Common myeloid progenitor, CD34-positive (primary cell): Measurements from ENCODE around the gene MRPL4.

Experiments
- CTCF ChIA-PET: fragments of 350-600 bp; sonication (Branson Sonifier 250); formaldehyde crosslinking; loops from one replicate; lab custom pipeline; 2021; ENCODE audit warnings: antibody characterized with exemption; lab: Charles Lee
- POLR2A ChIA-PET: fragments of 350-600 bp; sonication (Branson Sonifier 250); formaldehyde crosslinking; loops from one replicate; lab custom pipeline; 2021; ENCODE audit warnings: antibody characterized with exemption; lab: Charles Lee
- DNase-seq, 3 donors: peaks; one replicate each; pipeline versions ENCODE4 v3.0.0 to v3.0.0-alpha.2; 2013
- H3K27ac ChIP-seq, 2 experiments: 1 replicate in 1 of 2; 2 replicates in 1 of 2; pipeline ENCODE4 v1.7.0; 2013; ENCODE audit warnings: inconsistent platforms in 2 of 2, low read length in 2 of 2, mild to moderate bottlenecking in 2 of 2, low read depth in 1 of 2, moderate library complexity in 1 of 2; ENCODE audit not compliant: severe bottlenecking in 2 of 2, insufficient read depth in 1 of 2, poor library complexity in 1 of 2
- H3K27me3 ChIP-seq, 5 experiments: replicated peaks in 2 of 5; 1 replicate in 3 of 5; 2 replicates in 2 of 5; pipeline versions ENCODE4 v1.6.1 to v1.7.0; 2013; ENCODE audit warnings: low read length in 4 of 5, mild to moderate bottlenecking in 2 of 5, moderate library complexity in 2 of 5, inconsistent platforms in 1 of 5; ENCODE audit not compliant: insufficient read depth in 5 of 5, control insufficient read depth in 4 of 5
- H3K36me3 ChIP-seq, 4 experiments: 1 replicate in 2 of 4; 2 replicates in 2 of 4; pipeline versions ENCODE4 v1.6.1 to v1.7.0; 2013; ENCODE audit warnings: low read length in 3 of 4, control low read depth in 1 of 4, mild to moderate bottlenecking in 1 of 4; ENCODE audit not compliant: control insufficient read depth in 4 of 4, insufficient read depth in 4 of 4
- H3K4me1 ChIP-seq, 4 experiments: 1 replicate in 3 of 4; 2 replicates in 1 of 4; pipeline versions ENCODE4 v1.6.1 to v1.7.1; 2013; ENCODE audit warnings: low read length in 3 of 4, mild to moderate bottlenecking in 3 of 4, control low read depth in 1 of 4, inconsistent platforms in 1 of 4, moderate library complexity in 1 of 4; ENCODE audit not compliant: control insufficient read depth in 4 of 4, insufficient read depth in 4 of 4; ENCODE audit errors: control extremely low read depth in 1 of 4
- H3K4me3 ChIP-seq, 7 experiments: 1 replicate in 4 of 7; 2 replicates in 3 of 7; pipeline versions ENCODE4 v1.5.1 to v1.7.0; 2013; ENCODE audit warnings: mild to moderate bottlenecking in 7 of 7, low read length in 6 of 7, moderate library complexity in 6 of 7, inconsistent platforms in 2 of 7, low read depth in 2 of 7, control low read depth in 1 of 7; ENCODE audit not compliant: insufficient read depth in 4 of 7, control insufficient read depth in 1 of 7; ENCODE audit errors: extremely low read depth in 1 of 7
- H3K9me3 ChIP-seq, 5 experiments: 1 replicate in 4 of 5; 2 replicates in 1 of 5; pipeline versions ENCODE4 v1.6.1 to v1.7.1; 2013; ENCODE audit warnings: low read length in 4 of 5, mild to moderate bottlenecking in 2 of 5, inconsistent platforms in 1 of 5, low read depth in 1 of 5, moderate library complexity in 1 of 5; ENCODE audit not compliant: control insufficient read depth in 4 of 5, insufficient read depth in 2 of 5; ENCODE audit errors: control extremely low read depth in 1 of 5
- WGBS: methylation state at CpG from one replicate; pipeline ENCODE4 v1.1.5; 2013; ENCODE audit not compliant: insufficient coverage; 5-methylcytosine and 5-hydroxymethylcytosine counted together

Gene MRPL4

DNA sequence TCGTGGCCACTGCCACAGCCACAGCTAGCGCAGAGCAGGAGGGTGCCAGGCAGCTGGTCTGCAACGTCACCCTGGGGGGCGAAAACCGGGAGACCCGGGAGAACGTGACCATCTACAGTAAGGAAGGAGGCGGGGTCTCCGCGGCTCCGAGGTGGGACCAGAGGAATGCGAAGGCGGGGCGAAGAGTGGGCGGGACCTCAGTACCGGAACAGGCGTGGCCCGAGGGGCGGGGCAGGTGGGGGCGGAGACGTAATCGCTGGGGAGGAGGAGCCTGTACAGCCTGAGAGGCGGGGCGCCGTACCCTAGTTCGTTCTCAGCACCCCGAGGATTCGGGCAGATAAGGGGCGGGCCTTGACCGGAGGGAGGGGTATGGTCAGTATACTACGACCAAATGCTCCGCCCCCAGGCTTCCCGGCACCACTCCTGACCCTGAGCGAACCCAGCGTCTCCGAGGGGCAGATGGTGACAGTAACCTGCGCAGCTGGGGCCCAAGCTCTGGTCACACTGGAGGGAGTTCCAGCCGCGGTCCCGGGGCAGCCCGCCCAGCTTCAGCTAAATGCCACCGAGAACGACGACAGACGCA is 40.3 kb downstream of the MRPL4 start:
- no peaks in the 10 kb centered on the region for H3K36me3 ChIP-seq
- 2% methylated on average over 45 of the region's 45 CpGs for WGBS
- peak overlapping the region in 1 of 2 experiments; percentile 54 for H3K27ac ChIP-seq
- peak; percentile 72 to 75 (median 75) for DNase-seq
- ChIA-PET POLR2A (interaction anchor here (2.6 kb wide), 1 partner anchor 21 kb away, joined by 19 read pairs; the partner anchor contains the start of gene ICAM1), CTCF (interaction anchor here (1.0 to 7.6 kb wide), 6 partner anchors 9 to 33 kb away, joined by 3 to 83 read pairs (median 4); partner anchors contain the start of gene ICAM1)
- H3K4me1 ChIP-seq: peaks cover 5 to 91% (median 83%) of the 10 kb centered on the region in 4 experiments
- H3K4me3 ChIP-seq: peak overlapping the region; percentile 2 to 76 (median 54)
- peaks cover 0 to 70% (median 52%) of the 10 kb centered on the region in 5 experiments for H3K27me3 ChIP-seq
- H3K9me3 ChIP-seq: no peaks in the 10 kb centered on the region

- H3K4me1 ChIP-seq: peaks cover 5 to 84% (median 75%) of the 10 kb centered on the region in 4 experiments
- POLR2A ChIA-PET: interaction anchor here (2.6 kb wide), 1 partner anchor 22 kb away, joined by 19 read pairs; the partner anchor contains the start of gene ICAM1
- WGBS: 40% methylated on average over 43 of the region's 56 CpGs
- H3K9me3 ChIP-seq: no peaks in the 10 kb centered on the region
- CTCF ChIA-PET: interaction anchor here (1.0 to 7.6 kb wide), 3 partner anchors 22 to 32 kb away, joined by 3 to 83 read pairs (median 3); partner anchors contain the start of gene ICAM1
- no peaks in the 10 kb centered on the region for H3K36me3 ChIP-seq
- H3K27me3 ChIP-seq: peaks cover 0 to 70% (median 52%) of the 10 kb centered on the region in 5 experiments
- H3K27ac ChIP-seq: peak overlapping the region in 1 of 2 experiments; percentile 54
- peak in 2 of 3 donors; percentile 64 to 66 for DNase-seq
- H3K4me3 ChIP-seq: peak overlapping the region in 5 of 7 experiments; percentile 32 to 76 (median 65)
These were observed 41.0 kb downstream of the MRPL4 start for GRCh38 chr19:10292789-10293636.

DNA sequence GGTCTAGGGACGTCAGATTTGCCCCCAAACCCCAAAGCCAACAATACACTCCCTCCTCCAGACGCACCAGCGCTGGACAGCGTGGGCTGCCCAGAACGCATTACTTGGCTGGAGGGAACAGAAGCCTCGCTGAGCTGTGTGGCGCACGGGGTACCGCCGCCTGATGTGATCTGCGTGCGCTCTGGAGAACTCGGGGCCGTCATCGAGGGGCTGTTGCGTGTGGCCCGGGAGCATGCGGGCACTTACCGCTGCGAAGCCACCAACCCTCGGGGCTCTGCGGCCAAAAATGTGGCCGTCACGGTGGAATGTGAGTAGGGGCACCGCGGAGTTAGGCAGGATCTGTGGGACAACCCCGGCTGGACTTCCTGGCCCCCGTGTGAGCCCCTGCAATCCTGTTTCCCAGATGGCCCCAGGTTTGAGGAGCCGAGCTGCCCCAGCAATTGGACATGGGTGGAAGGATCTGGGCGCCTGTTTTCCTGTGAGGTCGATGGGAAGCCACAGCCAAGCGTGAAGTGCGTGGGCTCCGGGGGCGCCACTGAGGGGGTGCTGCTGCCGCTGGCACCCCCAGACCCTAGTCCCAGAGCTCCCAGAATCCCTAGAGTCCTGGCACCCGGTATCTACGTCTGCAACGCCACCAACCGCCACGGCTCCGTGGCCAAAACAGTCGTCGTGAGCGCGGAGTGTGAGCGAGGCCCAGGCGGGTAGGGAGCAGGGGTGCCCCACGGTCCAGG is 41.8 kb downstream of the MRPL4 start:
- H3K27ac ChIP-seq: no peak overlapping the region
- DNase-seq: no peak
- H3K4me3 ChIP-seq: no peak overlapping the region
- peaks cover 0 to 70% (median 51%) of the 10 kb centered on the region in 5 experiments for H3K27me3 ChIP-seq
- ChIA-PET POLR2A (no interaction called here), CTCF (no interaction called here)
- 44% methylated on average over 38 of the region's 49 CpGs for whole genome bisulfite sequencing
- no peaks in the 10 kb centered on the region for H3K36me3 ChIP-seq
- peaks cover 5 to 77% (median 68%) of the 10 kb centered on the region in 4 experiments for H3K4me1 ChIP-seq
- no peaks in the 10 kb centered on the region for H3K9me3 ChIP-seq

- ChIA-PET POLR2A (no interaction called here), CTCF (no interaction called here)
- H3K9me3 ChIP-seq: no peaks in the 10 kb centered on the region
- no peak overlapping the region for H3K27ac ChIP-seq
- H3K4me1 ChIP-seq: peaks cover 5 to 76% (median 67%) of the 10 kb centered on the region in 4 experiments
- H3K4me3 ChIP-seq: no peak overlapping the region
- no peak for DNase-seq
- H3K27me3 ChIP-seq: peaks cover 0 to 70% (median 49%) of the 10 kb centered on the region in 5 experiments
- 35% methylated on average over 24 of the region's 25 CpGs for WGBS
- no peaks in the 10 kb centered on the region for H3K36me3 ChIP-seq
These were observed 42.3 kb downstream of the MRPL4 start for GRCh38 chr19:10294368-10294697.

GRCh38 chr19:10295305-10295846 is 43.4 kb downstream of the MRPL4 start:
- Histone ChIP-seq H3K4me1 (peaks cover 5 to 76% (median 67%) of the 10 kb centered on the region in 4 experiments), H3K4me3 (peak overlapping the region; percentile 4 to 78 (median 48)), H3K36me3 (no peaks in the 10 kb centered on the region), H3K27ac (no peak overlapping the region), H3K9me3 (no peaks in the 10 kb centered on the region), H3K27me3 (peaks cover 0 to 63% (median 45%) of the 10 kb centered on the region in 5 experiments)
- ChIA-PET POLR2A (interaction anchor here (0.8 to 1.2 kb wide), 3 partner anchors 9 to 85 kb away, joined by 3 to 5 read pairs (median 3); partner anchors contain the start of genes ICAM1, ICAM4 and TYK2), CTCF (interaction anchor here (0.8 to 1.3 kb wide), 2 partner anchors 25 to 39 kb away, joined by 3 to 4 read pairs; no protein-coding TSS in a partner anchor)
- peak; percentile 58 to 71 (median 61) for DNase-seq
- 1% methylated on average over 39 of the region's 48 CpGs for WGBS

GRCh38 chr19:10295847-10296591 is 44.0 kb downstream of the MRPL4 start:
- peak overlapping the region; percentile 4 to 78 (median 48) for H3K4me3 ChIP-seq
- no peaks in the 10 kb centered on the region for H3K36me3 ChIP-seq
- no peak overlapping the region for H3K27ac ChIP-seq
- peaks cover 0 to 57% (median 40%) of the 10 kb centered on the region in 5 experiments for H3K27me3 ChIP-seq
- ChIA-PET POLR2A (interaction anchor here (0.8 to 1.2 kb wide), 3 partner anchors 10 to 85 kb away, joined by 3 to 5 read pairs (median 3); partner anchors contain the start of genes ICAM1, ICAM4 and TYK2), CTCF (interaction anchor here (0.8 to 1.3 kb wide), 2 partner anchors 26 to 38 kb away, joined by 3 to 4 read pairs; no protein-coding TSS in a partner anchor)
- WGBS: 15% methylated on average over 11 of the region's 58 CpGs
- no peaks in the 10 kb centered on the region for H3K9me3 ChIP-seq
- H3K4me1 ChIP-seq: peaks cover 5 to 76% (median 64%) of the 10 kb centered on the region in 4 experiments
- DNase-seq: peak in 1 of 3 donors; percentile 29
